NB4 (cell line): Measurements from ENCODE around the gene LRP1B.

Experiments
- DNase-seq: peaks from one replicate; pipeline ENCODE4 v3.0.0; 2010; ENCODE audit warnings: low read depth
- H3K4me3 ChIP-seq: one replicate; pipeline ENCODE4 v1.5.1; 2011; ENCODE audit warnings: mild to moderate bottlenecking, low read depth, low read length, moderate library complexity
- MYC ChIP-seq: IDR thresholded peaks from 2 replicates; pipeline ENCODE4 v1.6.1; 2011; ENCODE audit warnings: low read depth, low read length
- POLR2A ChIP-seq: IDR thresholded peaks from 2 replicates; pipeline ENCODE4 v1.6.1; 2011; ENCODE audit warnings: mild to moderate bottlenecking; ENCODE audit not compliant: insufficient read length; ENCODE audit errors: extremely low read depth
- TF ChIP-seq, protein P1 (sequence below): IDR thresholded peaks from one replicate; pipeline ENCODE4 v1.5.1; 2012; ENCODE audit warnings: low read depth, low read length
- TF ChIP-seq, protein P2 (sequence below): IDR thresholded peaks from 2 replicates; pipeline ENCODE4 v1.6.1; 2011; ENCODE audit warnings: low read depth, low read length

Gene LRP1B

DNA sequence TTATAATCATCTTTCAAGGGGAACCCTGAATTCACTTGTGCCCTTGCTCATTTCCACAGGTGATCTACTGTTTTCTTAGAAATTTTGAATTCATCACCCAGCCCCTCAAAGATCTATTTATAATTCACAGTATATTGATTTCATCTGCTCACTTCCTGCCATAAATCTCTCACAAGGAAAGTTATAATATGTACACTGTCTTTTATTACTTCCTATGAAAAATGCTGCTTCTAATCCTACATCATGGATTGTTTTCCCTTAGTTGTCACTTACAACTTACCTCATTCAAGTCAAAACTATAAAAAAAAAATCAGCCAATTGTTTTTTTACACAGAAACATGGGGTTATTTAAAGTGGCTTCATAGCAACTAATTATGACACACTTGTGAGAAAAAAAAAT, 1443.0 kb downstream of the LRP1B start:
- no peak overlapping the region for H3K4me3 ChIP-seq
- no peak for DNase-seq
- TF ChIP-seq POLR2A (no peak), MYC (no peak)

DNA sequence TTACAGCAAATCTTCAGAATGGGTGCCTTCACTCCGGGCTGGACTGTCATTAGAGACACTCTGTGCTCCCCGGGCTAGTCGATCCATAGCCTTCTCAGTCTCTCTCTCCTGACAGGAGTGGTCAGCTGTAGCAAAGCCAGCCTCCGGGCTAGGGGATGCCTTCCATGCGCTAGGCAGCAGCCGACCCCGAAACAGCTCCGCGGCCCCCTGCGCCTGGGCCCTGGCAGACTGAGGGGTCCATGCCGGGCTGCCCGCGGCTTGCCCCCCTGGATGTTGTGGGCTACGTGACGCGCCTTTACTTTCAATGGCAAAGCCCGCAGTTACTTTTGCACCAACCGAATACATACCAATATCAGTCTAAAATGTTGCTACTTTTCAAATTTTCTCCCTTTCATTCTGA, 1447.2 kb downstream of the LRP1B start:
- TF ChIP-seq, protein P1, sequence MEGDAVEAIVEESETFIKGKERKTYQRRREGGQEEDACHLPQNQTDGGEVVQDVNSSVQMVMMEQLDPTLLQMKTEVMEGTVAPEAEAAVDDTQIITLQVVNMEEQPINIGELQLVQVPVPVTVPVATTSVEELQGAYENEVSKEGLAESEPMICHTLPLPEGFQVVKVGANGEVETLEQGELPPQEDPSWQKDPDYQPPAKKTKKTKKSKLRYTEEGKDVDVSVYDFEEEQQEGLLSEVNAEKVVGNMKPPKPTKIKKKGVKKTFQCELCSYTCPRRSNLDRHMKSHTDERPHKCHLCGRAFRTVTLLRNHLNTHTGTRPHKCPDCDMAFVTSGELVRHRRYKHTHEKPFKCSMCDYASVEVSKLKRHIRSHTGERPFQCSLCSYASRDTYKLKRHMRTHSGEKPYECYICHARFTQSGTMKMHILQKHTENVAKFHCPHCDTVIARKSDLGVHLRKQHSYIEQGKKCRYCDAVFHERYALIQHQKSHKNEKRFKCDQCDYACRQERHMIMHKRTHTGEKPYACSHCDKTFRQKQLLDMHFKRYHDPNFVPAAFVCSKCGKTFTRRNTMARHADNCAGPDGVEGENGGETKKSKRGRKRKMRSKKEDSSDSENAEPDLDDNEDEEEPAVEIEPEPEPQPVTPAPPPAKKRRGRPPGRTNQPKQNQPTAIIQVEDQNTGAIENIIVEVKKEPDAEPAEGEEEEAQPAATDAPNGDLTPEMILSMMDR: no peak
- TF ChIP-seq, protein P2, sequence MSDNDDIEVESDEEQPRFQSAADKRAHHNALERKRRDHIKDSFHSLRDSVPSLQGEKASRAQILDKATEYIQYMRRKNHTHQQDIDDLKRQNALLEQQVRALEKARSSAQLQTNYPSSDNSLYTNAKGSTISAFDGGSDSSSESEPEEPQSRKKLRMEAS: no peak
- TF ChIP-seq MYC (no peak), POLR2A (no peak)
- no peak overlapping the region for H3K4me3 ChIP-seq
- no peak for DNase-seq

DNA sequence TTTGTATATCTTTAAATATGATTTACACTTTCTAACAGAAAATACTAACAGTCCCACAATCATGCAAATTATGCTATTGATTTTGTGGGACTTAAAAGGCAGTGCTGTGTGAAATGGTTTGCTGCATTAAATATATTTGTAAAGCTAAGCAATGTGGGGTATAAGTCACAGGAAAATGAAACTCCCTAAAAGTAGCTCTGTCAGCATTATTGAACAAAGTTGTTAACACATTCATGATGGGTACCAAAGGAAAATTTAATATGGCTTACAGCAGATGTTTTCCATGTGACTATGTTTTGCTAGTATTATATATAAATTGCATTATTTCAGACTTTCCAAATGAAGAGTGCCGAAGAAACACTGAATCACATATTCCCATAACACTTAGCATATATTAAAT, 1450.0 kb downstream of the LRP1B start:
- no peak overlapping the region for H3K4me3 ChIP-seq
- TF ChIP-seq, protein P2: no peak
- TF ChIP-seq MYC: no peak
- no peak for TF ChIP-seq POLR2A
- TF ChIP-seq, protein P1: no peak
- DNase-seq: no peak

DNA sequence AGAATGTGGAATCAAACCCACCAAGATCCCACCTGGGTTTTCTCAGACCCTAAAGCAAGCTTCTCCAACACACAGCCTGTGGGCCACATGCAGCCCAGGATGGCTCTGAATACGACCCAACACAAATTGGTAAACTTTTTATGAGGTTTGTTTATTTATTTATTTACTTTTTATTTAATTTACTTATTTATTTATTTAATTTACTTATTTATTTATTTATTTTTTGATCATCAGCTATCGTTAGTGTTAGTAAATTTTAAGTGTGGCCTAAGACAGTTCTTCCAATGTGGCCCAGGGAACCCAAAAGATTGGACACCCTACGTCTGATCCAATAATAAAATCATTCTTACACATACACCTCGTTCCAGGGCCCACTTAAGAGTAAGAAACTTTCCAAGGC, 1451.1 kb downstream of the LRP1B start:
- no peak for DNase-seq
- no peak overlapping the region for H3K4me3 ChIP-seq
- TF ChIP-seq MYC (no peak), POLR2A (no peak)
- TF ChIP-seq, protein P2: no peak
- TF ChIP-seq, protein P1: no peak

DNA sequence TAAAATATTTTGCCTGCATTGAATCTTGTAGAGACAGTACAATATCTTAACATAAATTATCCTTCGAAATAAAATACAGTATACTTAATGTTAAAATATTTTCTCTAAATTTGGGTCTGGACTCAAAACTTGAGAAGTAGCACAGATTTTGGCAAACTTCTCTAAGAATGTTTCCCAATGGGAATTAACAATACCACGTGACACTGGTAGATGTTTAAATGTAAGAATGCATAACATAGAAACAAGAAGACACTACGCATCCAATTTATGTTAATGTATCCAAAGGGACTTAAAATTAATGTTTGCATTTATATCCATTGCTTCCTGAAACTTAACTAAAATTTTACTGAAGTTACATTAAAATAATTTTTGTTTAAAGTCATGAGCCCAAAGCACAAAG, 1460.9 kb downstream of the LRP1B start:
- no peak overlapping the region for H3K4me3 ChIP-seq
- DNase-seq: no peak
- TF ChIP-seq, protein P2: no peak
- TF ChIP-seq POLR2A: no peak
- TF ChIP-seq MYC: no peak
- TF ChIP-seq, protein P1: no peak

DNA sequence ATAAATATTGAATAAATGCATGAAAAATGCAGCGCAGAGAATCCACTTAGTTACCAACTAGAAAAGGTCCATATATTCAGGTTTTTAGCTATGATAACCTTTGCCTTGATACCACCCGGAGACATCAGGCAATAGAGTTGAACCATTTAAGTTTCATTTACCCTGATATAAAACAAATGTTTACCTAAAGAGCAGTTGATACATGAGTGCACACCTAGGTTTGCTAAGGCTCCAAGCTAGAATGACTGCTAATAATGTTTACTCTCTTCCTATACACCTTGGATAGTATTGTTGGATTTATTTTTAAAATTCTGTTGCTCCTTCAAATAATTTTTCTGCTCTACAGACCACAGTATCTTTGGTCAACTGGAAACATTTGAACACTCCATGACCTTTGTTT, 1463.6 kb downstream of the LRP1B start:
- no peak for TF ChIP-seq MYC
- TF ChIP-seq POLR2A: no peak
- TF ChIP-seq, protein P1: no peak
- TF ChIP-seq, protein P2: no peak
- no peak for DNase-seq
- H3K4me3 ChIP-seq: no peak overlapping the region
